ENCODE measurements around the gene IL26.
"Not testable (repeated sequence)": the region's sequence is repeated elsewhere in the genome, so short reads cannot be mapped to it uniquely, and the experiment has no call there.

IL26 gene

GRCh38 chr12:68199127-68199526, 26.5 kb downstream of the IL26 start:
- no peak for DNase-seq (ENCODE audit: low read depth in 2 of 2)

- no peak for DNase-seq (ENCODE audit: low read depth in 2 of 2)
Measured at GRCh38 chr12:68198507-68199086, 27.0 kb downstream of the IL26 start.

DNA sequence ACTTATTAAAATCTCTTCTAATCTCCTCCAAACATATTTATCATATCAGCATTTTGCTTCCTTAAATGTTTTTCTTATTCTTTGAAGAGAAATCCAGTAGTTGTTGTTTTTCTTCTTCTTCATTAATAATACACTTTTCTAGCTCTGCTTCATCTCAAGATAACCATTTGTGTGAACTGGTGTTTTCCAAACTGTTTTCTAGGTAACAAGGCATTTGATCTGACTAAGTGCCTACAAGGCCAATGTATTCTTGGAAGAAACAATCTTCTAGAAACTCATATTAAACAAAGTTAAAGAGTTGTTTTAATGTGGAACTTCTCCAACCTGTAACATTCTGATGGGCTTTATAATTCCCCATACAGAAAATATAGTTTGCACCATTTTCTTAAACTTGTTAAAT, 35.3 kb downstream of the IL26 start:
- DNase-seq (ENCODE audit: low read depth in 2 of 2) = no peak

DNA sequence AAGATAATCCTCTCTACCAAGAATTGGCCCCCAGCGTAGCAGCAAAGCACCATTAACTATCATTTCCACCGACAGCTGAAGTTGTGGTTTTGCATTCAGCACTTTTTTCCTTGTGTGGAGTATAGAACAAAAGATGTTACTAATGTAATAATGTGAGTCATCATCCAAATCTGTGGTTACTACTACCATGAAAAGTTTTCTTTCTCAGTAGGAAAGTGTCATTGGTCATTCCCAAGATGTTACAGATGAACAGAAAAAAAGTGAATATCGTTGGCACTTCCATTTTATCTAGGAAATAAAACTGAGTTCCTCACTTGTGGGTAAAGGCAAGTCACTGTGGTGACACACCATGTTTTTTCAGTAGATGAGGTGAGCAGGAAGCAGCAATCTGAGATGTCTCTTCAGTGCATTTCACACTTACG, 35.8 kb downstream of the IL26 start:
- DNase-seq (ENCODE audit: low read depth in 2 of 2) = peak; percentile 8 to 34

DNA sequence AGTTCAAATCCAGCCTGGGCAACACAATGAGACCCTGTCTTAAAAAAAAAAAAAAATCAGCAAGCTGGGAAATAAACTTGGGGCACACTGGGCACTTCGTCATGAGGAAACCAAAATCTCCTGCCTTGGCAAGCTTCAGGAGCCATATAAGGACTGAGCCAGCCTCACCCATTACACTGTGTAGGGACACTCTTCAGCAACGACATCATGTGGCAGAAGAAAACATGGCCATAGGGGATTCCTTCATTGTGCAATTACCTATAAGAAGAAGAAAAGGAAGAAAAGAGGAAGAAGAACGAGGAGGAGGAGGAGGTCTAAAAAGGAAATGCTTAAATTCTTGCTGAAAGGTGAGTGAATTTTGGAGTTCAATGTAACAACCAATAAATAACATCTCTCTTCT, 40.0 kb downstream of the IL26 start:
- no peak for DNase-seq (ENCODE audit: low read depth in 2 of 2)

GRCh38 chr12:68180792-68181744, 44.5 kb downstream of the IL26 start:
- DNase-seq (ENCODE audit: low read depth in 2 of 2) = peak in 1 of 2 donors; percentile 30

- no peak for DNase-seq (ENCODE audit: low read depth in 2 of 2)
Measured at GRCh38 chr12:68178774-68179439, 46.7 kb downstream of the IL26 start.

- DNase-seq (ENCODE audit: low read depth in 2 of 2) = no peak
Measured at GRCh38 chr12:68178184-68178583, 47.4 kb downstream of the IL26 start.

DNA sequence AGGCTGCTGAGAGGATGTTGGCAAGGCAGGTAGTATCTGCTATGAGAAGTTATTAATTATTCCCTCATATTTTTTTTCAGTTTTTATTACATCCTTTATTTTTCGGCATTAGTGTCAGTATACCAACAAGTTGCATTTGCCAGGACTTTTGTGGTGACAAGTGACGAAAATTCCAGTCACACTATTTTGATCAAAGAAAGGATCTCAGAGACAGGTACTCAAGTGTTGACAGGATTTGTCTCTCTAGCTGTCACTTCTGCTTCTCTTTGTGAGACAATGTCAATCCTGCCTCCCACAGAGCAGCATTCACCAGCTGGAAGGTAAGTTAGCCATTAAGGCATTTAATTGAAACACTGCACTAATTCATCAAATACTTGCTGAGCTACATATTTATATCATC, 48.0 kb downstream of the IL26 start:
- DNase-seq (ENCODE audit: low read depth in 2 of 2) = no peak

DNA sequence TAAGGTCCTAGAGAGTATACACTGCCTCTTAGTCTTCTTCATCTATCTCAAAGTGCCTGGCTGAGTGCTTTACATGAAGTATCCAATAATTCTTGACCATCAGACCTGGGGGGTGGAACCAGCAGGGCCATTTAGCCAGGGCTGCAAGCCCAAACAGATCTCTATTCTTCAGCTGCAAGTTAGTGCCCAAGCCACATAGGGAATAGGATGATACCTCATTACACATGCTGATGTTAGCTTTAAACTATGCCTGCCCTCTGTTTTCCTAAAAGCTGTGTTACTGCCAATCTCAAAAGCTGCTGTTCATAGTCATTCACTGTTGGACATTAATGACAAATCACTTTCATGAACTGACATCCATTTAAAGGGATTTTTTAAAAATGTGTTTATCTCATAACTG, 49.4 kb downstream of the IL26 start:
- no peak for DNase-seq (ENCODE audit: low read depth in 2 of 2)

DNA sequence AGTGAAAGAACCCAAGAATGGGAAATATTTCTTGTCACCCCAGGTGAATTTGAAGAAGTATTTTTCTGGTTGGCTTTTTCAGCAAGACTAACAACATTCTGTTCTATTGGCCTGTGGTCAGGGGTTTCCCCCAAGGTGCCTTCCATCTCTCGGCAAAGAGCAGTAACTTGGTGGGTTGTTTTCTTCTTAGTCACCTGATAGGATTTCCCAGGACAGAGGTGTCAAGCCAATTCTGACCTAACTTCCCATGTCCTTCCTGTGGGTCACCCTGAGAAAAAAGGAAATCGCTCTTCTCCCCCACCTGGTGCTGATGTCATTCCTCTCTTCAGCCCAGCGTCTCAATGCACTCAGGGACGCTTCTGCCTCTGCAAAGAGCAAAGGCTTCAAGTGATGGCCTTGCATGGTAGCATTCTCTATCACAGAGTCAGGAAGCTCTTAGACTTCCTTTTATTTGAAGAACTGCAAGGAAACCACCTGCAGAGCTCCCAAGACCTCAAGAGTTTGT, 50.0 kb downstream of the IL26 start:
- DNase-seq (ENCODE audit: low read depth in 2 of 2) = peak; percentile 17 to 40

DNA sequence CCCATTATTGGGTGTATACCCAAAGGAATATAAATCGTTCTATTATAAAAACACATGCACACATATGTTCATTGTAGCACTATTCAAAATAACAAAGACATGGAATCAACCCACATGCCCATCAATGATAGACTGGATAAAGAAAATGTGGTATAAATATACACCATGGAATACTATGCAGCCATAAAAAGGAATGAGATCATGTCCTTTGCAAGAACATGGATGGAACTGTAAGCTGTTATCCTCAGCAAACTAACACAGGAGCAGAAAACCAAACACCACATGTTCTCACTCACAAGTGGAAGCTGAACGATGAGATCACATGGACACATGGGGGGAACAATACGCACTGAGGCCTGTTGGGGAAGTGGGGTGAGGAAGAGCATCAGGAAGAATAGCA, 50.8 kb downstream of the IL26 start:
- not testable (repeated sequence) for DNase-seq (ENCODE audit: low read depth in 2 of 2)

GRCh38 chr12:68173792-68174191, 51.8 kb downstream of the IL26 start:
- DNase-seq (ENCODE audit: low read depth in 2 of 2) = no peak

DNA sequence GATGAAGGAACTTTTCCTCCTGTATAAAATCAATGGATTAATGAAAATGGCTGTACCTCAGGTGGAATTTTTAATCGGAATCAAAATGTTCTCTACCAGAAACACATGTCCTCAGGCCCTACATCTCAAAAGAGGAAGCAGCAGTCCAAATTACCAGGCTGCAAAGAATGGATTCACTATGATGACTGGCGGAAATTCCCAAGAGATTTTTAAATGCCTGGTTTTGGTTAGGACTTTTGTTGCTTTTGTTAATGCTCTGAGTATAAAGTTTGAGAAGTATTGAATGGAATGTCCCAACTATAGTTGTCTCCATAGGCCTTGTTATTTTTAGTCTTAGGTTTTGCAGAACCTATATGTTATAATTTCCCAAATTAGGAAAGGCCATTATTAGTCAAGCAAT, 54.9 kb downstream of the IL26 start:
- no peak for DNase-seq (ENCODE audit: low read depth in 2 of 2)

DNA sequence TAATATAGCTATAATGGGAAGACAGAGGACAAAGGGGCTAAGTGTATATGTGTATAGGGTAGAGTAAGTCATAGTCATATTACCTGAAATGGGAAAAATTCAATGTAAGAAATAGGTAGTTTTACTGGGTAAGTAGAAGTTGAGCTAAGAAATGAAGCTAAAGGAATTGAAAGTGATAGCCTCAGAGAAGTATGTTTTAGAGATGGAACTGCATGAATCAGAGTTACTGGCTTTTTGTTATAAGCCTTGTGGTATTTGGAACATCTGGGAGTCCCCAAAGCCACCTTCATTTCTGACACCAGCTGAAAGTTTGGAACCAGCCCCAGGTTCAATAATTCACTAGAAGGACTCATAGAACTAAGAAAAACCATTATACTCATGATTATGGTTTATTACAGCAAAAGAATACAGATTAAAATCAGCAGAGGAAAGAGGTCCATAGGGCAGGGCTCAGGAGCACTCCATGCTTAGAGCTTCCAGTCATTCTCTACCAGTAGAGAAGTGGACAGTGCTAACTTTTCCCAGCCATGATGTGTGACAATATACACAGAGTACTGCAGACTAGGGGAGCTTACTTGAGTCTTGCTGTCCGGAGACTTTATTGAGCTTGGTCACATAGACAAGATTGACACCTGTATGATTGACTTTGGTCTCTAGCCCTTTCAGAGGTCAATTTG, 56.3 kb downstream of the IL26 start:
- no peak for DNase-seq (ENCODE audit: low read depth in 2 of 2)

GRCh38 chr12:68166317-68166831, 59.2 kb downstream of the IL26 start:
- DNase-seq (ENCODE audit: low read depth in 2 of 2) = no peak

DNA sequence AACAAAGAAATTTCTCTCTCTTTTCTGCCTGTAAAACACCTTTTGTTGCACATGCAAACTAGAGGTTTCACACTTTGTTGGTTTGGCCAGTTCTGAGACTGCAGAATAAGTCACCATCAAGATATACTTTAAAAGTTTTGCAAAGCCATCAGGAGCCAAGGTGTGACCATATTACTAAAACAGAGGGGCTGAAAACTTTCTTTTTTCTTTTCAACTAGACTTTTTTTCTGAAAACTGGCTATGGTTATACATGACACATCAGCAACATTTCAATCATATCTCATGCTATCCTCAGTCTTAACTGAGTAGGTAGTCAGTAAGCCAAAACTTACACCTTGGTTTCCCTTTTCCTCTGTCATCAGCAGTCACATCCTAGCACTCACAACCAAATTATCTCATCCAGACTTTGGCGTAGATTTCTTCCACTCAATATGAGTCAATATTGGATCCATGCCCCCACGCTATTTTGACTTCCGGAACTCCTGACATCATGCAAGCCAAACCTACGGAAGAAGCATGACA, 62.0 kb downstream of the IL26 start:
- DNase-seq (ENCODE audit: low read depth in 2 of 2) = no peak

- DNase-seq (ENCODE audit: low read depth in 2 of 2) = no peak
Measured at GRCh38 chr12:68162374-68162773, 63.2 kb downstream of the IL26 start.

- DNase-seq (ENCODE audit: low read depth in 2 of 2) = no peak
Measured at GRCh38 chr12:68159681-68160304, 65.8 kb downstream of the IL26 start, which contains the start of gene IFNG. Gene IFNG, minus strand, starts transcription at chr12:68159740. Its CDS starts 125 bp downstream, at chr12:68159615.

DNA sequence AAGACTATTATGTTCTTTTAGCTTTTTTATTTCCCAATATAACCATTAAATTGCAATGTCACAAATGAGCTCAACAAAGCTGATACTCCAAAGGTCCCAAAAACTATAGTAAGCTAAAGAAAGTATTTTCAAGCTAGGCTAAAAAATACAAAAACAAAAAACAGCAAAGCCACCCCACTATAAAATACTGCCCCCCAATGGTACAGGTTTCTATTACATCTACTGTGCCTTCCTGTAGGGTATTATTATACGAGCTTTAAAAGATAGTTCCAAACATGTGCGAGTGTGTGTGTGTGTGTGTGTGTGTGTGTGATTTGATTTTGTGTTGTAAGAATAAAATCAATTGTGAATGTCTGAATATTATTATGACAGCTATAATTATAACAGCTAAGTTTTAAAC, 67.2 kb downstream of the IL26 start:
- DNase-seq (ENCODE audit: low read depth in 2 of 2) = no peak

DNA sequence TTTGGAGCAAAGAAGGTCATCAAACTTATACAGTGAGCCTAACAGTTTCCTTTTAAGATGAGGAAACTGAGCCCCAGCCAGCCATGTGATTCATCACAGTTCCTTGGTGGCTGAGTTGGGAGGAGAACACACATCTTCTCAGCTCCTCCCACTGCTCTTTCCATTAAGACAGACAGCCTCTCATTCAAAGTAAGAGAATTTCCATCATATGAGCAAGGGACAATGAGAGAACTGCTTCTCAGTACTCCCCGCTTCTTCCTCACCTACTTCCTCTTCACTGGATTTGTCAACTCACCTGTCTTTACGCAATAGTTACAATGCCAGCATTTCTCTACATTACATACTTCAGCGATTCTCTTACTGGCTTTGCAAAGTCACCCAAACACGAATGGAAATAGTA, 68.2 kb downstream of the IL26 start:
- no peak for DNase-seq (ENCODE audit: low read depth in 2 of 2)

Data from stimulated activated CD4-positive, alpha-beta T cell treated with anti-CD3 and anti-CD28 coated beads, Interleukin-1b, Interleukin-23, amount 100 ng/mL, for 4 hours (primary cell).